GM15510 (cell line): ENCODE data around the gene ATOH8.

Experiments used
- POLR2A ChIP-seq: IDR thresholded peaks from 3 replicates; pipeline ENCODE4 v1.6.1; 2011; ENCODE audit warnings: borderline replicate concordance; ENCODE audit not compliant: insufficient read length; ENCODE audit errors: extremely low read depth

ATOH8 gene

GRCh38 chr2:85756195-85756594, 2.4 kb downstream of the ATOH8 start:
- TF ChIP-seq POLR2A, result no peak

- TF ChIP-seq POLR2A, result no peak
Measured at GRCh38 chr2:85756822-85757435, 3.1 kb downstream of the ATOH8 start.

DNA sequence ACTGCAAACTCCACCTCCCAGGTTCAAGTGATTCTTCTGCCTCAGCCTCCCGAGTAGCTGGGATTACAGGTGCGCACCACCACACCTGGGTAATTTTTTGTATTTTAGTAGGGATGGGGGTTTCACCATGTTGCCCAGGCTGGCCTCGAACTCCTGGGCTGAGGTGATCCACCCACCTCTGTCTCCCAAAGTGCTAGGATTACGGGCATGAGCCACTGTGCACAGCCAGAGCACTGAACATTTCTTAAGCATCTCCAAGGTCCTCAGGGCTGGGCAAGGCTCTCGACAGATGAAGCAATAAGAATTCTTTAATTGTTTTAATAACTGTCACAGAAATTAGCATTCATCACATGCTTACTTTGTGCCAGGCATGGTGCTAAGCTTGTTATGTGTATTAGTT, 4.1 kb downstream of the ATOH8 start:
- no peak for TF ChIP-seq POLR2A

- no peak for TF ChIP-seq POLR2A
Measured at GRCh38 chr2:85758361-85759256, 4.8 kb downstream of the ATOH8 start.

- TF ChIP-seq POLR2A, result no peak
Measured at GRCh38 chr2:85759257-85759613, 5.4 kb downstream of the ATOH8 start.

DNA sequence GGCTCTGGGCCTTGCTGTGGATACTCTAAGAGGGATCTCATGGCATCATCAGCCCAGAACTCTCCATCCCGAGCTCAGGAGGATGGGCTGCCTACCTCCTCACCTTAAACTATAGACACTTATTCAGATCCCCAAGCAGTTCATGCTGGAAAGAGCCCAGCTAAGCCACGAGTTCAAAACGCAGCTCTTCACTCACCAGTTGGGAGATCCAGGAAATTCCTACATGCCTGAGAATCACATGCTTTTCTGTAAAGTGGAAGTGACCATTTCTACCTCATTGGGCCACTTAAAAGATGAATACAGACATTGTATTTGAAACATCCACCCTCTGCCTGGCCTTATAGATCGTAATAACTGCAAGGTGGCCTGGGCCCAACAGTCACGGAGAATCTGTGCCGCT, 6.6 kb downstream of the ATOH8 start:
- no peak for TF ChIP-seq POLR2A

DNA sequence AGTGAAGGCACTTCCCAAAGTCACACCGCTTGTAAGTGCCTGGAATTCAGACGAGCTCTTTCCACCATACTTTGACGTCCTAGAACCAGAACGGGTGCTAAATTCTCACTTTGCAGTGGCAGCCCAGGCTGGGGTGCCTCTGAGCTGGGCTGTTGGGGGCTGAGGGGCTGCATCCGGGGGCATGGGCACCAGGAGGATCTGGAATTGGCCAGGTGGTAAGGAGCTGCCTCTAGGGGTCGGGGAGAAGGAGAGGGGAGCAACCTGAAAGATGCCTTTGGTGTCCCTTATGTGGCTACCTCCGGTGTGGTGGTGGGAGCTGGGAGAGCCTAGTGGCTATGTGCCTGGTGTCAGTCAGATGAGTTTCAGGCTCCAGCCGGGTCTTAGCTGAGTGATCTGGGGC, 7.1 kb downstream of the ATOH8 start:
- no peak for TF ChIP-seq POLR2A

GRCh38 chr2:85761512-85761944, 7.7 kb downstream of the ATOH8 start:
- no peak for TF ChIP-seq POLR2A

- TF ChIP-seq POLR2A, result no peak
Measured at GRCh38 chr2:85761946-85762345, 8.2 kb downstream of the ATOH8 start.

DNA sequence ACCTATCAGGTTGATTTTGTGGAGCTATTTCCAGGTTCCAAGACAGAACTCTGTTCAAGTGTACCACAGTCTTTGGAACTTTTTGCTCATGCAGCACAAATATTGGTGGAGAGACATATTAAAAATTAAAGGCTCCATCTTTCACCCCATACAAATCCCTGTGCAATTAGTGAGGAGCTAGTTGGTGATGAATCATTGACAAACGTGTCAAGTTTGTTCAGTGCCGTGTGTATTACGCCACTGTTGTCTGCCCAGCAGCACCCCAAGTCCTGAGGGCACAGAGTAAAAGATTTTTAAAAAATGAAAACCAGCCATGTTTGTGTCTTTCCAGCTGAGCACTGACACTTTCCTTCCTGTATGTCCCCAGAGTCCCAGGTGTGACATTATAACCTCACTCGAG, 9.3 kb downstream of the ATOH8 start:
- no peak for TF ChIP-seq POLR2A

DNA sequence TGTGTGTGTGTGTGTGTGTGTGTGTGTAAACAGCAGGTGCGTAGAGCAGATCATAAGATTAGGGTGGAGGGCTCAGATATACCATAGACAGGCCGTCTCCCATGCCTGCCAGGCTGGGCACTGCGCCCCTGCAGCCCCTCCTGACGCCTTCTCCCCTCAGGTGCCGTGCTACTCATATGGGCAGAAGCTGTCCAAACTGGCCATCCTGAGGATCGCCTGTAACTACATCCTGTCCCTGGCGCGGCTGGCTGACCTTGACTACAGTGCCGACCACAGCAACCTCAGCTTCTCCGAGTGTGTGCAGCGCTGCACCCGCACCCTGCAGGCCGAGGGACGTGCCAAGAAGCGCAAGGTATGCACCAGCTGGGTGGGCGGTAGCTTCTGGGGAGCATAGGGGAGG, 10.0 kb downstream of the ATOH8 start:
- TF ChIP-seq POLR2A, result no peak

- no peak for TF ChIP-seq POLR2A
Measured at GRCh38 chr2:85765081-85765731, 11.4 kb downstream of the ATOH8 start.

GRCh38 chr2:85766229-85766628, 12.4 kb downstream of the ATOH8 start:
- no peak for TF ChIP-seq POLR2A

- TF ChIP-seq POLR2A, result no peak
Measured at GRCh38 chr2:85767803-85768665, 14.2 kb downstream of the ATOH8 start.

DNA sequence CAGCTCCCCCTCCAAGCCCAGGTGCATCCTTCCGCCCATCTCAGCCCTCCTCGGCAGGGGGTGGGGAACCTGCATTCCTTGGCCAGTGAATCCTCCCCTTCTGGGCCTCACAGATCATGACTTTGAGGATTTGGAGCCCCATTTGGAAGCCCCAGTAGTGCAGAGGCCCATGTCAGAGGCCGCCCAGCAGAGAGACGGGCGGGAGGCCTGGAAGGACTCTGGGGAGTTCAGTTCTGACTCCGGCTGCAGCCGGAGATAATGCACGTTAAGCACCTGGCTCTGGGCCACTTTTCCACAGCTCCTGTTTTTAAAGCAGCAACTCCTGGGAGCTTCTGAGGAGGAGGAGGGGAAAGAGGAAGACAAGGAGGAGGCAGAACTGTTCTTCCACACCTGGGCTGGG, 14.9 kb downstream of the ATOH8 start:
- TF ChIP-seq POLR2A, result no peak
